IPS DF 19.7 (cell line): ENCODE data around the gene ASIC3.
"Not testable (repeated sequence)": the region's sequence is repeated elsewhere in the genome, so short reads cannot be mapped to it uniquely, and the experiment has no call there.

Experiments used
- DNase-seq: peaks from one replicate; pipeline ENCODE4 v3.0.0-alpha.2; 2013; ENCODE audit warnings: low read depth, low spot score

The ASIC3 gene

DNA sequence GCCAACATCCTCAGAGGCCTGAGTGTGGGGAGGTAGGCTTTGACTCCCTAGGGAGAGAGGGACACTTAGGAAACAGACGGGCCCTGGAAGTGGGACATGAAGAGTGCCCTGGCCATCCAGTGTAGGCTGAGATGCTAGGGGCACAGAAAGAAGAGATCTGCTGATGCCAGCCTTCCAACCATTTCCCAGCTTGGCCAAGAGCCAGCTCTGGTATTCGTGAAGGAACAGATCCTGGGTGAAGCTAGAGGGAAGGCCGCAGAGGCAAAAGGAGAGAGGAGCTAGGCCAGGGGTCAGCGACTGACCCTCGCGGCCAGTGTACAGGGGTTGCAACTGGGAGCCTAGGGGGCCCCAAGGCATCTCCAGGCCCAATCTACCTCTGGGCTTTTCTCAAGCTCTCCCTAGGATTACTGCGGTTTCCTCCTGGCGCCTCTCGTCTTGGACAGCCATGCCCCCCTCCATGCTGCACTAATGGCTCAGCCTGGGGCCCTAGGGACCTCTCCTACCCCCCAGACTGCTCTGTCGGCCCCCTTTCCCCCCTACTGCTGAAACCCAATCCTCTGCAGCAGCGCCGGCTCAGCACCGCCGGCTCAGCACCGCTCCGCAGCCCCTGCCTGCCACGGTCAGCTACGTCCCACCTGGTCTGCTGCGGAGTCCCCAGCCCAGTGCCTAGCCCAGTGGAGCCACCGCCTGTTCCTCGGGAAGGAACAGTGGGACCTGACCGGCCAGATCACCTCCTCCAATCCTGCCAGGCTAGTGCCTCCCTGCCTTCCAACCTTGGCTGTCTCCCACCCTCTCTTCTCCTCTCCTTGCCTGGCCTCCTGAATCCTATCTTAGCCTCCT, at the start of gene ASIC3:
ASIC3 (plus strand) TSS at position 556 of the 840 bp plus-strand sequence. CDS start 355 bp downstream, outside the sequence.
- no peak for DNase-seq

DNA sequence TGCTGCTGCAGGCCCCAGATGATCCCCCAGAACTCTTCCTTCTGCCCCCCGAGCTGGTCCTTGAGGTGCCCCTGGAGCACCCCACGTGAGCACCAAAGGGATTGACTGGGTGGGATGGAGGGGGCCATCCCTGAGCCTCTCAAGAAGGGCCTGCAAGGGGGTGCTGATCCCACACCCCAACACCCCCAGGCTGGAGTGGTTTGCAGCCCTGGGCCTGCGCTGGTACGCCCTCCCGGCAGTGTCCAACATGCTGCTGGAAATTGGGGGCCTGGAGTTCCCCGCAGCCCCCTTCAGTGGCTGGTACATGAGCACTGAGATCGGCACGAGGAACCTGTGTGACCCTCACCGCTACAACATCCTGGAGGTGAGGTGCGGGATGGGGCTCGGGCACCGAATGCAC, 49.3 kb upstream of the ASIC3 start:
- DNase-seq = no peak

DNA sequence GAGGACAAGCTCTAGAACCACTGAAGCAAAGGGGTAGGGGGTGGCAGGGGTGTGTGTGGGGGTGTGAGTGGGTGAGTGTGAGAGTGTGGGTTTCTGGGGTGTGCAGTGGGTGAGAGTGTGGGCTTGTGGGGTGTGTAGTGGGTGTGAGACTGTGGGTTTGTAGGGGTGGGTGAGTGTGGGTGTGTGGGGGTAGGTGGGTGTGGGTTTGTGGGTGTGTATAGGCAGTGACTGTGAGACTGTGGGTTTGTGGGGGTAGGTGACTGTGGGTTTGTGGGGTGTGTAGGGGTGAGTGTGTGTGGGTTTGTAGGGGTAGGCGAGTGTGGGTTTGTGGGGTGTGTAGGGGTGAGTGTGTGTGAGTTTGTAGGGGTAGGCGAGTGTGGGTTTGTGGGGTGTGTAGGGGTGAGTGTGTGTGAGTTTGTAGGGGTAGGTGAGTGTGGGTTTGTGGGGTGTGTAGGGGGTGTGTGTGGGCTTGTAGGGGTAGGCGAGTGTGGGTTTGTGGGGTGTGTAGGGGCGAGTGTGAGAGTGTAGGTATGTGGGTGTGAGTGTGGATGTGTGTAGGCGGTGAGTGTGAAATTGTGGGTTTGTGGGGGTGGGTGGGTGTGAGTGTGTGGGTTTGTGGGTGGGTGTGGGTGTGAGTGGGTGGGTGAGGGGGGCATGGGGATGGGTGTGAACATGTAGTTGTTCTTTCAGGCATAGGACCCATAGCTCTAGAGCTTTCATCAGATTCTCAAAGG, 48.7 kb upstream of the ASIC3 start:
- DNase-seq = no peak

DNA sequence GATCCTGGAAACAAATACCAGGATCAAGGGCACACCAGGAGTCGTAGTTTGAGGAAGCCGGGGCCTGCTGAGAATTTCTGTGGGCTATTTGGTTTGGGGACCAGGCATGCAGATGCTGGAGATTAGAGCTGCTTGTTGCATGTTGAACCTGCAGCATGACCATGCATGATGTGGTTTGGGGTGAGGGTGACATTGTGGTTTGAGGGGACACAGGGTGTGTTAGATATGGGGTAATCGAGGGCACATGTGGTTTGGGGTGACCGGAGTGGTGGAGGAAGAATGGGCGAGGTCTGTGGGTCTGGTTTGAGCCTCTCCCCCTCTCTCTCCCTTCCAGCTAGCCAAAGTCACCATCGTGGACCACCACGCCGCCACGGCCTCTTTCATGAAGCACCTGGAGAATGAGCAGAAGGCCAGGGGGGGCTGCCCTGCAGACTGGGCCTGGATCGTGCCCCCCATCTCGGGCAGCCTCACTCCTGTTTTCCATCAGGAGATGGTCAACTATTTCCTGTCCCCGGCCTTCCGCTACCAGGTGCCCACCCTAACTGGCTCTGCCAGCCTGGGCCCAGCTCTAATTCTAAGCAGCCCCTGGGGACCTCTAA, 47.3 kb upstream of the ASIC3 start:
- no peak for DNase-seq

DNA sequence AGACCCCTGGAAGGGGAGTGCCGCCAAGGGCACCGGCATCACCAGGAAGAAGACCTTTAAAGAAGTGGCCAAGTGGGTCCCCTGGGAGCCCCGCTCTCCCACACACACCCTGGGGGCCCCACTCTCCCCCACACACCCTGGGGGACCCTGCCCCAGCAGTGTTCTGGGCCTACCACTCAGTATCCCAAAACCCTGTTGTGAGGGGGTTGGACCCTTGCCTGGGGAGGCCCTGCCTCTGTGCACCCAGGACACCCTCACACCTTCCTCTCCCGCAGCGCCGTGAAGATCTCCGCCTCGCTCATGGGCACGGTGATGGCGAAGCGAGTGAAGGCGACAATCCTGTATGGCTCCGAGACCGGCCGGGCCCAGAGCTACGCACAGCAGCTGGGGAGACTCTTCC, 46.8 kb upstream of the ASIC3 start:
- DNase-seq = no peak

DNA sequence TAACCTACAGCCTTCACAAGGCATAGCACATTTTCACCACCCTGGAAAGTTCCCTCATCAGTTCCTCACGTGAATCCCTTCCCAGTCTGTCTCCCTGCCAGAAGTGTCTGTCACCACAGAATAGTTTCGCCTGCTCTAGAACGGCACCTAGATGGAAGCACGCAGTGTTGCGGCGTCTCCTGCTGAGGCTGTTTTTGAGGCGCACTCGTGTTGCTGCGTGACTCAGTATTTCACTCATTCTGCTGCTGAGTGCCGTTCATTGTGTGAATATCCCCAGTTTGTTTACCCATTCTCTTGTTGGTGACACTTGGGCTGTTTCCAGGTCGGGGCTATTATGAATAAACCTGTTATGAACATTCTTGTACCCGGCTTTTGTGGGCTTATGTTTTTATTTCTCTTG, 44.8 kb upstream of the ASIC3 start:
- DNase-seq = no peak

DNA sequence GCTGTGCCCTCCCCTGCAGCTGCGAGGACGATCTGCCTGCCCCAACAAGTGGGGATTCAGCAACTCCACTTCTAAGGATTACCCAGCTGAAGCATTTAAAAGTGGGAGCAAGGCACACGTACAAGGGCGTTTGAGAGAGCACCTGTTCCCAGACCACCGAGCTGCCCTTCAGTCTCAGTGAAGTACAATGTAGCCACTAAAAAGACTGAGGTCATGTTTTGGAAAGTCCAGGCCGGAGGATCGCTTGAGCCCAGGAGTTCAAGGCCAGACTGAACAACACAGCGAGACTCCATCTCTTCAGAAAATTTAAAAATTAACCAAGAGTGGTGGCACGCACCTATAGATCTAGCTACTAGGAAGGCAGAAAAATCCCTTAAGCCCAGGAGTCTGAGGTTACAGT, 42.8 kb upstream of the ASIC3 start:
- DNase-seq = no peak

DNA sequence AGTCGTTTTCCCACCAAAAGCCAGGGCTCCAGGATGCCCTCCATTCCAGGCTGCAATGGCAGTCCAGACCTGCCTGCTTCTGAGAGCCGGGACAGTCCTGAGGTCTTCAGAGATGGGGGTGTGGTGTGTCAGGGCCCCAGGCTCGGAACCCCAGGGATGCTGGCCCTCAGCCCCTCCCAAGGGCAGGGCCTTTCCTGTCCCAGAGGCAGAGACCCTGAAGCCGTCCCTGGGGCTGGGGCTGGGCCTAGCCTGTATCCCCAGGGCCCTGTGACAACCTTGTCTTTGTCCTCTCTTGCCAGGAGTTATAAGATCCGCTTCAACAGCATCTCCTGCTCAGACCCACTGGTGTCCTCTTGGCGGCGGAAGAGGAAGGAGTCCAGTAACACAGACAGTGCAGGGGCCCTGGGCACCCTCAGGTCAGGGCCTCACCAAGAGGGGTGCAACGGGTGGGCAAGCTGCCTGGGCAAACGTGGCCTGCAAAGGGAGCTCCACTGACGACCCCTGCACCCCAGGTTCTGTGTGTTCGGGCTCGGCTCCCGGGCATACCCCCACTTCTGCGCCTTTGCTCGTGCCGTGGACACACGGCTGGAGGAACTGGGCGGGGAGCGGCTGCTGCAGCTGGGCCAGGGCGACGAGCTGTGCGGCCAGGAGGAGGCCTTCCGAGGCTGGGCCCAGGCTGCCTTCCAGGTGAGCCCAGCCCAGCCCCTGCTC, 41.6 kb upstream of the ASIC3 start:
- no peak for DNase-seq

DNA sequence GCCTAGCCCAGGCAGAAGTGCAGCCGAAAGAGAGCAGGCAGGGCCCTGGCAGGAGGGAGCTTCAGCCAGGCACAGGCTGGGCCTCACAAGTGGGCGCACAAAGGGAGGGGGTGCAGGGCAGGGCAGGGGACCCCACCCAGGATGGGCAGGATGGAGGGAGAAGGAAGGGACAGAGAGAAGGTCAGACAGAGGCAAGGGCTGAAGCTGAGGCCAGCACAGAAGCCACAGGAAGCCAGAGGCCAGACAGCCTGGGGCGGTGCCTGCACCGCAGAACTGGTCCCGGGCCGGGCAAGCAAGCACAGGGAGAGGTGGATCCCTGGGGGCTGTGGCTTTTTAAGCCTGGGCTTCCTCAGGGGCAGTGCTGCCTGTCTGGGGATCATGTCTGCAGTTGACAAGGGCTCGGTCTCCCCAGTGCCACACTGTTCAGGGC, 40.8 kb upstream of the ASIC3 start:
- no peak for DNase-seq

DNA sequence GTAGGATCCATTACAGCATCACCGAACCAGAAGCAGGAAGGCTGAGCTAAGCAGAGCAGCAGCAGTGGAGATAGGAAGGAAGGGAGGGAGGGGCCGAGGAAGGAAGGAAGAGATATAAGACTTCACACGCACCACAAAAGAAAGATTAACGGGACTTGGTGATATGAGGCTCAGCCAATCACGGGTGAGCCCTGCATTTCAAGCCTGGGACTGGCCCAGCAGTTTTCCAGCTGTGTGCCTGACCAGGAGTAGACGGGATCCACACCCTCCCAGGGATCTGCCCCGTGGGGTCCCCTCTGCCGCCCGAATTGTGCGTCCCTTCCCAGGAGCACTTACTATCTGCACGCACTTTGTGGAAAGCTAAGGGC, 40.2 kb upstream of the ASIC3 start:
- no peak for DNase-seq

DNA sequence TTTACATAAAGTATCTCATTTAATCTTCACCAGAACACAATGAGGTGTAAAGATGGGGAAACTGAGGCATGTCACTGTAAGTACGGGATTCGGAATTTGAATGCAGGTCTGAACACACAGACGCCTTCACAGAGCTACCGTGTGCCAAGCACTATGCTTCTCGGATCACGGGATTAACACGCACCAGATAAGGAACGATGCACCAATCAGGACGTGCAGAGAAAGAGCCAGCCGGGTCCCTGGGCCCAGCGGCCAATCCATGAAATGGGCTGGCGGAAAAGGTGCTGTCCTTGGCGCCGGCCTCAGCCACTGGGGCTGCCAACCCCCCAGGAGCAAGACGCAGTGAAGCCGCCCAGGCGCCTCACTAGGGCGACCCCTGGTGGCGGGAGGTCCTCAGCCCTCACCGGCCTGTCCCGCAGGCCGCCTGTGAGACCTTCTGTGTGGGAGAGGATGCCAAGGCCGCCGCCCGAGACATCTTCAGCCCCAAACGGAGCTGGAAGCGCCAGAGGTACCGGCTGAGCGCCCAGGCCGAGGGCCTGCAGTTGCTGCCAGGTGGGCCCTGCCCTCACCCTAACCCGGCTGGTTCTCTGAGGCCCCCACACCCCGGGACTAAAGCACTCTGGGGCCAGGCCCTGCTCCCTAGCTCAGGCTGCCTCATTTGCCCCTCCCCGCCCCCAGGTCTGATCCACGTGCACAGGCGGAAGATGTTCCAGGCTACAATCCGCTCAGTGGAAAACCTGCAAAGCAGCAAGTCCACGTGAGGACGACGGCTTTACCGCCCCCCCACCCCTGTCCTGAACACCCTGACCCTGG, 39.6 kb upstream of the ASIC3 start:
- DNase-seq = no peak

DNA sequence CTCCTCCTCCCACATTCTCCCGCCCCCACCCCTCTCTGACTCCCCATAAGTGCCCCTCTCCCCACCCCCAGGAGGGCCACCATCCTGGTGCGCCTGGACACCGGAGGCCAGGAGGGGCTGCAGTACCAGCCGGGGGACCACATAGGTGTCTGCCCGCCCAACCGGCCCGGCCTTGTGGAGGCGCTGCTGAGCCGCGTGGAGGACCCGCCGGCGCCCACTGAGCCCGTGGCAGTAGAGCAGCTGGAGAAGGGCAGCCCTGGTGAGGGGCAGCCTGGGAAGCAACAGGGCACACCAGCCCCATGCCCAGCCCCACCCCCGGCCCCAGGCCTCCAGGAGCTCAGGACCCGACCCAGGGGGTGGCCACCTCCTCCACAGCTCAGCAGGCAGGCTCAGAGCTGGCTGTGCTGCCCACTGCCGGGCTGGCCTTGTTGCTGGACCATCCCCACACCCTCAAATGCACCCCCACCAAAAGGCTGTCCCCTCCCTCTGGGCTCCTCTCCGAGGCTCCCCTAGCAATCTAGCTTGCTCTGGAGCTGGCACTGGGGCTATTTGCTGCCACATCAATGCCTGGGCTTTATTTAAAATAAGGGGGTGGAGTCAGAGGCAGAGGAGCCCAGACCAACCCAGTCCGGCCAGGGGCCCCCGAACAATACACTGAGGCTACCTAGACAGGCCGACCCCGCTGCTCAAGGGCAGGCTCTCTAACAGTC, 38.8 kb upstream of the ASIC3 start:
- DNase-seq = no peak

DNA sequence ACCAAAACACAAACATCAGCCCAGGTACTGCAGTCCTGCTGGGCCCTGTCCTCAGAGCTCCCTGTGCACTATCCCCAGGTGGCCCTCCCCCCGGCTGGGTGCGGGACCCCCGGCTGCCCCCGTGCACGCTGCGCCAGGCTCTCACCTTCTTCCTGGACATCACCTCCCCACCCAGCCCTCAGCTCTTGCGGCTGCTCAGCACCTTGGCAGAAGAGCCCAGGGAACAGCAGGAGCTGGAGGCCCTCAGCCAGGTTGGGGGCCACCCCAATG, 38.4 kb upstream of the ASIC3 start:
- DNase-seq = no peak

DNA sequence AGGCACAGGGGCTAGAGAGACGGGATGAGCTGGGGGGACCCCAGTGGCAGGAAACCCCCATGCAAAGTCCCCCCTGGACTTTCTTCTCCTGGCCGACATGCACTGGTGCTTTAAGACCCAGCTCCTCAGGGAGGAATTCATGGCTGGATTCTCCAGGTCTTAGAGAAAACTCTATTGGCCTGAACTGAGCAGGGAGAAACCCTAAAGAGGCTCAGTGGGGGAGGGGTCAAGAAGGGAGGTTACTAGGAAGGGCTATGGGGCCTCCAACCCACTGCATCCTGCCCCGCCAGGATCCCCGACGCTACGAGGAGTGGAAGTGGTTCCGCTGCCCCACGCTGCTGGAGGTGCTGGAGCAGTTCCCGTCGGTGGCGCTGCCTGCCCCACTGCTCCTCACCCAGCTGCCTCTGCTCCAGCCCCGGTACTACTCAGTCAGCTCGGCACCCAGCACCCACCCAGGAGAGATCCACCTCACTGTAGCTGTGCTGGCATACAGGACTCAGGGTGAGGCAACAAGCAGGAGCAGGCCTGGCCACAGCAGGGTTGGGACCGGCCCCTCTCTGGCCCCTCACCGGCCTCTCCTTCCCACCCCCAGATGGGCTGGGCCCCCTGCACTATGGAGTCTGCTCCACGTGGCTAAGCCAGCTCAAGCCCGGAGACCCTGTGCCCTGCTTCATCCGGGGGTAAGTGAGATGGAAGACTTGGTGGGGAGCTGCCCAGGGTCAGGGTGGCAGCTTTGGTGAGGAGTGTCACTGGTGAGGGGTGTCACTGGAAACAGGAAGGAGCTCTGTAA, 37.8 kb upstream of the ASIC3 start:
- no peak for DNase-seq

DNA sequence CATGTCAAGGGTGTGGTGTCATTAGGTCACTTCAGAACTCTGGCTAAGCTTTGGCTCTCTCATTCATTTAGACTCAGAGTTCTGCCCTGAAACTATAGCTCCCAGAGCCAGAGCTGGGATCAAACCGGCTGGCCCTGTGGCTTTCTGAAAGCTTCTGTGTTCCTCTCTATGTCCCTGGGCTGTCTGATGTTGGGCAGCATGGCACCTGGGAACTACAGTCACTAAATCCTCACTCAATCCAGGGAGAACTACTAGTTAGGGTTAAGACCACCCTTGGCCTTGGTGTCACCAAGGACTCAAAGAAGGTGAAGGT, 37.3 kb upstream of the ASIC3 start:
- no peak for DNase-seq

DNA sequence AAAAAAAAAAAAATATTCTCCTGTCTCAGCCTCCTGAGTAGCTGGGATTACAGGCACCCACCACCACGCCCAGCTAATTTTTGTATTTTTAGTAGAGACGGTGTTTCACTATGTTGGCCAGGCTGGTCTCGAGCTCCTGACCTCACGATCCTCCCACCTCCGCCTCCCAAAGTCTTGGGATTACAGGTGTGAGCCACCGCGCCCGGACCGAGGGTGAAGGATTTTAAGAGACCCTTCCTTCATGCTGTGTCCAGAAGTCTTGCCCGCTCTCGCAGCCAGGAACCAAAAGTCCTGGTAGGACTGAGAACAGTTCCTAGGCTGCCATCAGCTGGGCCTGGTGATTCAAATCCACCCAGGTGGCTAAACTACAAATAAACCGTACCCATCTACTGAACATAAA, 36.7 kb upstream of the ASIC3 start:
- DNase-seq = not testable (repeated sequence)

DNA sequence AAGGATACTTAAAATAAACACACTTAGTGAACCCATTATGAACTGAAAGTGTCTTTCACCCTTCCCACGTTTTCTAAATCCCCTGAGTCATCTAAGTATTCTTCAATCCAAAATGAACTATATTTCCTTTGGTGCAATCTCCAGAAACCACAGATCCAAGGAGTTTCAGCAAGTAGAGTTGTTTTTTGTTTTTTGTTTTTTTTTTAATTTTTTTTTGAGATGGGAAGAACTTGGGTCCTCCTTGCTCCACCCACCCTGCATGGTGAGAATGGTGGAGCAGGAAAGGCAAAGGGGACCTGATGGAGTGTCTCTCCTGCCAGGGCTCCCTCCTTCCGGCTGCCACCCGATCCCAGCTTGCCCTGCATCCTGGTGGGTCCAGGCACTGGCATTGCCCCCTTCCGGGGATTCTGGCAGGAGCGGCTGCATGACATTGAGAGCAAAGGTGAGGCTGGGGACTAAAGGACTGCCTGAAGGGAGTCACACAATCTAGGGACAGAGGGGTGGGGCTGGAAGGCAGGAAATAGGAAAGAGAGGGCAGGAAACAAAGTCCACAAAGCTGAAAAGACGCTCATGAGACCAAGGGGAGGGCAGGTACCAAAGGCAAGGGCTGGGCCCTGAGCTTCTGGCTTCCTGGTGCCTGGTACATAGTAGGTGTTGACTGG, 36.2 kb upstream of the ASIC3 start:
- no peak for DNase-seq

DNA sequence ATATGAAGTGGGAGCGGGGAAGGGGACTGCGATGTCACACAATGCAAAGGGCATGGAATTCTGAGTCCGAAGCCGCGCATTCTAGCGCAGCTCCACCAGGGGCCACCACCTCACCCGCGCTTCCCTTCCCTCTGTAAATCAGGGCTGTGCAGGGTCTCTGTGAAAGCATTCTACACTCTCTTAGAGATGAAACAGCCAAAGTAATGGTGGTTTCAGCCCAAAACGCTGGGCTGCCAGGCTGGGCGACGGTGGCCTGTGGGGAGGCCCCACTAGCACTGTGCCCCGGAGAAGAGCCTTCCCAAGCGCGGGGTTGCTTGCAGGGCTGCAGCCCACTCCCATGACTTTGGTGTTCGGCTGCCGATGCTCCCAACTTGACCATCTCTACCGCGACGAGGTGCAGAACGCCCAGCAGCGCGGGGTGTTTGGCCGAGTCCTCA, 35.4 kb upstream of the ASIC3 start:
- DNase-seq = no peak

DNA sequence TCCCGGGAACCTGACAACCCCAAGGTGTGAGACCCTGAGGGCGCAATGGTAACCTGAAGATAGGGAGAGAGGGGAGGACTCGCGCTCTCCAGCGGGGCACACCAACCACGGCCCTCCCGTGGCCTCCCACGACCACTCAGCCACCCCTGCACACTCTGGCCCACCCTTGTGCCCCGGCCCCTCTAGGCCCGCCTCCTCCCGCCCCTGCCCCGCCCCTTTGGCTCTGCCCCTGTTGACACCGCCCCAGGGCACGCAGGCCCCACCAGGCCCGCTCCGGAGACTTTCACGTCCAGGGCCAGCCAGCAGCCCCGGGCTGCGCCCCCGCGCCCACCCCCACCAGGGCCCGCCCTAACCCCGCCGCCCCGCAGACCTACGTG, 35.0 kb upstream of the ASIC3 start:
- no peak for DNase-seq
